ENCODE measurements around the gene FGF4.

GRCh38 chr11:69734367-69734766 lies 40.8 kb downstream of the FGF4 start:
- no peak for TF ChIP-seq CTCF (conservative IDR thresholded peaks at IDR 0.05; ENCODE audit: low read depth, low read length)
- no peak for TF ChIP-seq EZH2 (IDR thresholded peaks at IDR 0.05; ENCODE audit: borderline replicate concordance, low read depth, low read length, poor library complexity, severe bottlenecking)
